ENCODE data around the gene TMBIM1.
"Not testable (repeated sequence)": the region's sequence is repeated elsewhere in the genome, so short reads cannot be mapped to it uniquely, and the experiment has no call there.

TMBIM1 gene

DNA sequence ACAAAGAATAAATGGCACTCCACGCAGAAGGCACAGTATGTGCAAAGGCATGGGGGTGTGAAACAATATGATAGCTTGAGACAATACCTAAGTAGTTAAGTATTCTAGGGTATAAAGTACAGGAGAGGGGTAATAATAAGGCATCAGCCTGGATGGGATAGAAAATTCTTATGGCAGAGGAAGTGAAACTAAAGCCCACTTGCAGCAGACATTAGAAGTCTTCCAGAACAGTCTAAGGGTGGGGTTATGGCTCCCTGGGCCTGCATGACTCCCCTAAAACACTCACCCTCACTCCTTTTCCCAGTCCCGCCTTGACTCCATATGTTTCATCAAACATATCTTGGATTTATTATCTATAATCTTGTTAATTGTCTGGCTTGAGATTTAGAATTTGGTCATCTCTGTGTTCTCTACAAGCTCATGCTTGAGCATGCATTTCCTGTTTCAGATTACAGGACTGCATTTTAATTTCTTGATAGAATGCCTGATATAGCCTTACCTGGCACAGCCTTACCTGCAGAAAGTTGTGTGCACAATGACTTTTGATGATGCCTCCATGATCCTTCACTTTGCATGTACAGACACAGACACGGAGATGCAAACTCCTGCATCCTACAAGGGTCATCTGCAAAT lies 28.5 kb upstream of the TMBIM1 start:
- no peak for TF ChIP-seq CTCF (IDR thresholded peaks at IDR 0.05; ENCODE audit: low read depth, low read length)
- Histone ChIP-seq H3K27ac (no peak overlapping the region), H3K4me3 (ENCODE audit: low read depth, low read length) (no peak overlapping the region), H3K9me3 (ENCODE audit: severe bottlenecking) (no peaks in the 10 kb centered on the region), H3K36me3 (no peaks in the 10 kb centered on the region), H3K27me3 (ENCODE audit: insufficient read depth, low read depth, severe bottlenecking) (no peaks in the 10 kb centered on the region)
- DNase-seq: no peak

- TF ChIP-seq CTCF (IDR thresholded peaks at IDR 0.05; ENCODE audit: low read depth, low read length): no peak
Observed at GRCh38 chr2:218319813-218320365, 27.6 kb upstream of the TMBIM1 start.

DNA sequence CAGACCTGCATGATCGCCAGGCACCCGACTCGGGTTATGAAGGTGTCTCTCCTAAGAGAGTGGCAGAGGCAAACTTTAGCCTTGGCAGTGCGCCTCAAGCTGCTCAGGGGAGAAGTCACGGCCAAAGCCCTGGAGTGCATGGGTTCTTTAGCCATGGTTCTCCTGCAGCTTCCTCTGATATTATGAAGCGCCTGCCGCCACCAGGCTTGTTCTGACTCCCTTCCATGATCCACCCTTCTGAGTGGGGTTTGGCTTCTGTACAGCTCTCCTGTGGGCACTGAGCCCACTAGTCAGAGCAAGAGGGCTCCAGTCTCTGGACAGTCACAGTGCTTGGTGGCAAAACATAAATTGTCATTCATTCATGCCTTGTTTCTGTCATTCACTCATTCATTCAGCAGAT lies 25.9 kb upstream of the TMBIM1 start:
- Histone ChIP-seq H3K9me3 (ENCODE audit: severe bottlenecking) (no peaks in the 10 kb centered on the region), H3K36me3 (no peaks in the 10 kb centered on the region), H3K27ac (no peak overlapping the region), H3K27me3 (ENCODE audit: insufficient read depth, low read depth, severe bottlenecking) (no peaks in the 10 kb centered on the region), H3K4me3 (ENCODE audit: low read depth, low read length) (no peak overlapping the region)
- TF ChIP-seq CTCF (IDR thresholded peaks at IDR 0.05; ENCODE audit: low read depth, low read length): no peak
- DNase-seq: no peak

More at GRCh38 chr2:218319813-218320365, 27.6 kb upstream of the TMBIM1 start:
- no peaks in the 10 kb centered on the region for H3K9me3 ChIP-seq (ENCODE audit: severe bottlenecking)
- H3K36me3 ChIP-seq: no peaks in the 10 kb centered on the region
- no peak overlapping the region for H3K27ac ChIP-seq
- no peak for DNase-seq
- no peaks in the 10 kb centered on the region for H3K27me3 ChIP-seq (ENCODE audit: insufficient read depth, low read depth, severe bottlenecking)
- H3K4me3 ChIP-seq (ENCODE audit: low read depth, low read length): no peak overlapping the region

DNA sequence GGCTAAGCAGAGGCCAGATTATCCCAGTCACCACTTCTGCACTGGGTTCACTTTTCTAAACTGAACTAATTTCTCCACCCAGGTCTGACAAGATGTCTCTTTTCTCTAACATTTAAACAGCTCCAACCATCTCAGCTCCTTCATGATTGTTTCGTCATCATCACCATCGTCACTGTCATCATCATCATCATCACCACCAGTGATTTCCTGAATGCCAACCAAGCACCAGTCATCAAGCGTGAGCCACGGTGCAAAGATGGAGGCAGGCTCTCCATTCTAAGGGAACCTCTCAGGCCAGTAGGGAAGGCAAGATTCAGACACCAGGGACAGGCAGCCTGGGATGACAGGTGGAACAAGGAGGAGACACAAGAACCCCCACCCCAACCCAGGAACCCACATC lies 25.5 kb upstream of the TMBIM1 start:
- no peak for TF ChIP-seq CTCF (IDR thresholded peaks at IDR 0.05; ENCODE audit: low read depth, low read length)
- H3K27me3 ChIP-seq (ENCODE audit: insufficient read depth, low read depth, severe bottlenecking): no peaks in the 10 kb centered on the region
- H3K4me3 ChIP-seq (ENCODE audit: low read depth, low read length): no peak overlapping the region
- H3K36me3 ChIP-seq: no peaks in the 10 kb centered on the region
- no peak for DNase-seq
- no peak overlapping the region for H3K27ac ChIP-seq
- no peaks in the 10 kb centered on the region for H3K9me3 ChIP-seq (ENCODE audit: severe bottlenecking)

DNA sequence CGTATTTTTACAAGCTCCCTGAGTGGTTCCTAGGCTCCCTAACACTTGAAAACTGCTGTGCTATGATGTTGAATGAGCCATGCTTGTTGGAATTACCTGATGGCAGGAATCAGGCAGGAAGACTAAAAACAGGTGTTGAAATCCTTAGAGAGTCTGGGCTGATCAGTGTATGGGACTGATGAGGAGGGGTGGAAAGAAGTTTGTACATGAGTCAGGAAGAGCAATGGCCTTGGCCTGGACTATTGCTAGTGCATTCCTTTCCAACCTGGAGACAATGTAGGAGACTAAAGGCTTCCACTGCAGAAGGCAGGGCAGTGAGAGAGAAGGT lies 25.0 kb upstream of the TMBIM1 start:
- H3K27me3 ChIP-seq (ENCODE audit: insufficient read depth, low read depth, severe bottlenecking): no peaks in the 10 kb centered on the region
- H3K36me3 ChIP-seq: no peaks in the 10 kb centered on the region
- H3K4me3 ChIP-seq (ENCODE audit: low read depth, low read length): no peak overlapping the region
- H3K27ac ChIP-seq: no peak overlapping the region
- no peaks in the 10 kb centered on the region for H3K9me3 ChIP-seq (ENCODE audit: severe bottlenecking)
- no peak for TF ChIP-seq CTCF (IDR thresholded peaks at IDR 0.05; ENCODE audit: low read depth, low read length)
- DNase-seq: no peak

GRCh38 chr2:218315397-218315796 lies 23.1 kb upstream of the TMBIM1 start:
- no peaks in the 10 kb centered on the region for H3K36me3 ChIP-seq
- H3K4me3 ChIP-seq (ENCODE audit: low read depth, low read length): no peak overlapping the region
- no peaks in the 10 kb centered on the region for H3K27me3 ChIP-seq (ENCODE audit: insufficient read depth, low read depth, severe bottlenecking)
- no peak for TF ChIP-seq CTCF (IDR thresholded peaks at IDR 0.05; ENCODE audit: low read depth, low read length)
- H3K27ac ChIP-seq: no peak overlapping the region
- no peaks in the 10 kb centered on the region for H3K9me3 ChIP-seq (ENCODE audit: severe bottlenecking)
- no peak for DNase-seq

DNA sequence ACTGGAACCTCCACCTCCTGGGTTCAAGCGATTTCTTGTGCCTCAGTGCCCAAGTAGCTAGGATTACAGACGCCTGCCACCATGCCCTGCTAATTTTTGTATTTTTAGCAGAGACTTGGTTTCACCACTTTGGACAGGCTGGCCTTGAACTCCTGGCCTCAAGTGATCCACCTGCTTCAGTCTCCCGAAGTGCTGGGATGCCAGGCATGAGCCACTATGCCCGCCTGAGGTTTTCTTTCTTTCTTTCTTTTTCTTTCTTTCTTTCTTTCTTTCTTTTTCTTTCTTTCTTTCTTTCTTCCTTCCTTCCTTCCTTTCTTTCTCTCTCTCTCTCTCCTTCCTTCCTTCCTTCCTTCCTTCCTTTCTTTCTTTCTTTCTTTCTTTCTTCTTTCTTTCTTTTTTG lies 22.5 kb upstream of the TMBIM1 start:
- H3K9me3 ChIP-seq (ENCODE audit: severe bottlenecking); DNase-seq; H3K27ac ChIP-seq; H3K36me3 ChIP-seq; H3K27me3 ChIP-seq (ENCODE audit: insufficient read depth, low read depth, severe bottlenecking); H3K4me3 ChIP-seq (ENCODE audit: low read depth, low read length): not testable (repeated sequence)
